HT1080 (cell line): ENCODE data around the gene MLXIPL. TPM values are rescaled to one million over a fixed set of nuclear protein-coding genes. Genes with fewer than 3 reads are reported as not detected.
"Not testable (repeated sequence)": the region's sequence is repeated elsewhere in the genome, so short reads cannot be mapped to it uniquely, and the experiment has no call there.

Source experiments
- DNase-seq: peaks from one replicate; pipeline ENCODE4 v3.0.0-alpha.2; 2015; ENCODE audit warnings: low read depth
- total RNA-seq: library from RNA; depleted of rRNA; stranded (reverse); fragments of >200 nt; shearing (Covaris generic); gene quantifications from 2 replicates; pipeline ENCODE4 v1.2.3, GENCODE V29; 2014

MLXIPL gene
- total RNA-seq, 1 experiment from 2014 or later, result not detected

GRCh38 chr7:73646785-73647724 lies 22.7 kb upstream of the MLXIPL start:
- no peak for DNase-seq

GRCh38 chr7:73645643-73646174 lies 21.4 kb upstream of the MLXIPL start:
- DNase-seq, result no peak

- no peak for DNase-seq
Measured at GRCh38 chr7:73644688-73645286, 20.5 kb upstream of the MLXIPL start.

DNA sequence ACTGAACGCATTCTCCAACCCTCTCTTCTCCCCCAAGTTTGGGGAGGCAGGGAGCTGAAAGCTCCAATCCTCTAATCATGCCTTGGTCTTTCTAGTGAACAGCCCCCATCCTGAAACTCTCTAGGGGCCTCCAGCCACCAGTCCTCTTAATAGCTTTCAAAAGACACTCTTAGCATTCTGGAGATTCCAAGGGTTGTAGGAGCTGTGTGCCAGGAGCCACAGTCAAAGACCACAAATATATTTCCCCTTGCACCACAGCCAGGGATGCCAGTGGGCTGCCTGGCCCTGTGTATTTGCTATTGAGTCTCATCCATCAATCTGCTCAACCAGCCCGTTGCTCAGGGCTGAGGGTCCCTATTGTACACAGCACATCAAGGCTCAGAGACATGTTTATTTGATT lies 18.5 kb upstream of the MLXIPL start:
- DNase-seq, result no peak

DNA sequence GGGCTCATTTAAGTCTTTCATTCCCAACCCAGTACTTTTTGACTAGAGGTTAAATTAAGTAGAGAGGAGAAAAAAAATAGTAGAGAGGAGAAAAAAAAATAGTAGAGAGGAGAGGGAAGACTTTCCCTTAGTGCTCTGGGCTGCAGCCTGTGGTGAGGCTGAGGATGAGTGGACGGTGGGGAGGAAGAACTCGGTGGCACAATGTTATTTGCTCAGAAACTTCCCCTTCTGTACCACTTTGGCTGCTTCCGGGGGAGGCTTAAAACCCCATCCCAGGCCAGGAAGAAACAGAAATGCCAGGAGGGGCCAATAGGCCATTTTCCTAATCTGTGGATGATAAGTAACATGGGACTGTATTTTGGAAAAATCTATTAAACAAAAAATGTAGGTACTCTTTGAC lies 14.6 kb upstream of the MLXIPL start:
- no peak for DNase-seq

DNA sequence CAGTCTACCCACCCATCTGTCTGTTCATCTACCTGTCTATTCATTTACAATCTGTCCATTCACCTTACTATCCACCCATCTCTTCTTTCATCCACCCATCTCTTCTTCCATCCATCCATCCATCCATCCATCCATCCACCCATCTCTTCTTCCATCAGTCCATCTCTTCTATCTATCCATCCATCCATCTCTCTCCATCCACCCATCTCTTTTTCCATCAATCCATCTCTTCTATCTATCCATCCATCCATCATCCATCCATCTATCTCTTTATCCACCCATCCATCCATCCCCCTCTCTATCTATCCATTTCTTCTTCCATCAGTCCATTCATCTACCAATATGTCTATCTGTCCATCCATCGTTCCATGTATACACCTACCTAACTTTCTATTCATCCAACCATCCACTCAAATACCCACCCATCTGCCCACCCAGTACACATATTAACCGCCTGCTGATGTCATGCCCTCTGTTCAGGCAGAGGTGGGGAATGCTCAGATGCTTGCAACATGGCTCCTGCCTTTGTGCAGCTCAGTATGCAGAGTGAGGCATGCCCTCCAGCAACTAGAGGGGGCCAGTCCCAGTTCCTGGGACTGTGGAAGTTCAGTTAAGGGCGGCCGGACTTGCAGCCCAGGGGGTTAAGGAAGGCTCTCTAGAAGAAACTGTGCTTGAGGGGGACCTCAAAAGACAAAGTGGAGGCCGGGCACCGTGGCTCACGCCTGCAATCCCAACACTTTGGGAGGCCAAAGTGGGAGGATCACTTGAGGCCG lies 11.3 kb upstream of the MLXIPL start:
- DNase-seq, result no peak

- DNase-seq, result no peak
Measured at GRCh38 chr7:73633844-73634243, 9.5 kb upstream of the MLXIPL start.

- DNase-seq, result no peak
Measured at GRCh38 chr7:73633323-73633722, 9.0 kb upstream of the MLXIPL start.

GRCh38 chr7:73631558-73631957 lies 7.2 kb upstream of the MLXIPL start:
- DNase-seq, result no peak

- no peak for DNase-seq
Measured at GRCh38 chr7:73628504-73628903, 4.2 kb upstream of the MLXIPL start.

GRCh38 chr7:73626814-73627213 lies 2.5 kb upstream of the MLXIPL start:
- no peak for DNase-seq

- DNase-seq, result no peak
Measured at GRCh38 chr7:73625276-73625675, 954 bp upstream of the MLXIPL start.

DNA sequence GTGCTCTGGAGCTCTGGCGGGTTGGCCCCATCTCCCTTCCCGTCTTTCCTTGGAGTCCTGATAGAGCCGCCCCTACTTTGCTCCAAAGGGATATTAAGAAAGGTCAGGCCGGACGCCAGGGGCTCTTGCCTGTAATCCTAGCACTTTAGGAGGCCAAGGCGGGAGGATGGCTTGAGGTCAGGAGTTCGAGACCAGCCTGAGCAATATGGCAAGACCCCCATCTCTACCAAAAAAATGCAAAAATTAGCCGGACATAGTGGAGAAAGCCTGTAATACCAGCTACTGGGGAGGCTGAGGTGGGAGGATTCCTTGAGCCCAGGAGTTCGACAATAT lies 313 bp upstream of the MLXIPL start:
- no peak for DNase-seq

DNA sequence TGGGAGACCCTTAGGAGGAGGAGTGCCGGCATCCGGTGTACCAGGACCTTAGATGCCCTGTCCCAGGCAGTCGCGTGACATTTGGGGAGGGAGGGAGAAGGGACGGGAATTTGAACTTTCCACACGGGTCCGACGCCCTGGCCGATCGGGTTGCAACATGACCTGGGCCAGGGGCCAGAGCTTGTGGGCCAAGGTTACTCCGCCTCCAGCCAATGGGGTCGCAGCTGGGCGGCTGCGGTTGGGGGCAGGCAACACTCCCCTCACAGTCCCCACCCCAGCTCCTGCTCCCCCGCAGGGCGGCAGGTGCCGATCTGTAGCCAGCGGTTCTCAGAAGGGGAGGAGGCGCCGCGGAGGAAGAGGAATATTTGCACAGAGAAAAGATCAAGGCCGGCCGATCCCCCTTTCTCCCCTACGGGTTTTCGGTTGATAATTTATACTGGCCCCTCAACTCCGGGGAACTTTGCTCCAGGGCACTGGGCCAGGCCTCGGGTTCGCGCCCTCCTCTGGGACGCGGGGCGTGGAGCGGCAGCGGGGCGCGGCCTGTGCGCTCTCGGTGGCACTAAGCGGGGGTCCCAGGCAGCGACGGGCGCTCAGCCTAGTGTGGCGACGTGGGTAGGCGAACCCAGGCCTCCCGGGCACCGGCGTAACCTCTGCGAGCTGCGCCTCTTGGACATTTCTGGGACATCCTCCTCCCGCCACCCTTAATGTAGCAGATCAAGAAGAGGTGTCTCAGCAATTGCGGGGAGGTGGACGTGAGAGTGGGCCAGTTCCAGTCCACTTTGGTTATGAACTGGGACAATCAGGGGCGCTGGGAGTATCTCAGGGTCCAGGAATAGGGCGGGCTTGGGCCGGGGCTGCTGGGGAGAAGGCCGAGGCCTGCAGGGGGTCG lies 1.2 kb downstream of the MLXIPL start:
- DNase-seq, result no peak

DNA sequence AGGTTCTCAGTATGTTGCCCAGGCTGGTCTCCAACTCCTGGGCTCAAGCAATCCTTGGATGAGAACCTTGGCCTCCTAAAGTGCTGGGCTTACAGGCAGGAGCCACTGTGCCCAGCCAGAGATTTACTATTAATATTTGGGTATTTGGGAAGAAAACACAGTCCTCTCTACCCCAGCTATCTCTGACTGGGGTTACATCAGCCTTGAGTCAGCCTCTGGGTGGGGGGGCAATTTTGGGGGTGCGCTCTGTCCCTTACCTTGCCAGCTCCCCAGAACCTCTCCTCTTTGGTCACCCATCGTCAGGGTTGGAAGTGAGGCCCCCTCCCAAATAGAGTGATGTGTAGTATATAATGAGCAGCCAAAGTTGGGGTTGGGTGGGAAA lies 1.8 kb downstream of the MLXIPL start:
- no peak for DNase-seq

- no peak for DNase-seq
Measured at GRCh38 chr7:73621168-73622063, 2.9 kb downstream of the MLXIPL start.

DNA sequence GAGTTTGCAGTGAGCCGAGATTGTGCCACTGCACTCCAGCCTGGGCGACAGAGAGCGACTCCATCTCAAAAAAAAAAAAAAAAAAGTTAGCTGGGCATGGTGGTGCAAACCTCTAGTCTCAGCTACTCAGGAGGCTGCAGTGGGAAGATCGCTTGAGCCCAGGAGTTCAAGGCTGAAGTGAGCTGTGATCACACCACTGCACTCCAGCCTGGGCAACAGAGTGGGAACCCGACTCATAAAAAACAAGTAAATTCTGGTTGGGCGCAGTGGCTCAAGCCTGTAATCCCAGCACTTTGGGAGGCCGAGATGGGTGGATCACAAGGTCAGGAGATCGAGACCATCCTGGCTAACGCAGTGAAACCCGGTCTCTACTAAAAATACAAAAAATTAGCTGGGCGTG lies 4.9 kb downstream of the MLXIPL start:
- DNase-seq, result not testable (repeated sequence)

DNA sequence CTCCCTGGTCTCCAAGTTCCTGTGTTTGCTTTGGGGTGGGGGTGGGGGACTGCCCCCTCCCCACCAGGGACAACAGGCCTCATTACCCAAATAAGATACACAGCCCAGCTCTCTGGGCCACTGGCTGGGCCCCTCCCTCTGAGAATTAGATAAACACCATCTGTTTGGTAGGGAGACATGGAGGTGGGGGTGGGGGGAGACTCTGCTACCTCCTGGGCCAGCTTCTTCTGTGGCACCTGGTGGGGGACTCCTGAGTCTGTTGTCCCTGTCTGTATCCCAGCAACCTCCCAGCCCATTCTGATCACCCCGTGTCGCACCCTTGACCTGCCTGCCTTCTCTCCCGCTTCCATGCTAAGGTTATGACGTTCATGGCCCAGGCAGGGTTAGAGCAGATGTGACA lies 5.8 kb downstream of the MLXIPL start:
- no peak for DNase-seq

DNA sequence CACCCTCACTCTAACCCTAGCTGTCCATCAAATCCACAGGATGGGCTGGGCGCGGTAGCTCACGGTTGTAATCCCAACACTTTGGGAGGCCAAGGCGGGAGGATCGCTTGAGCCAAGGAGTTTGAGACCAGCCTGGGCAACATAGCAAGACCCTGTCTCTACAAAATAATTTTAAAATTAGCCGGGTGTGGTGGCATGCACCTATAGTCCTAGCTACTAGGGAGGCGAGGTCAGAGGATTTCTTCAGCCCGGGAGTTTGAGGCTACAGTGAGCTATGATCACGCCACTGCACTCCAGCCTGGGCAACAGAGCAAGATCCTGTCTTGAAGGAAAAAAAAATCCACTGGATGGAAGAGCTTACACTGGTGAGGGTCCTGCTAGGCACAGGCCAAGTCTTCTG lies 6.8 kb downstream of the MLXIPL start:
- DNase-seq, result not testable (repeated sequence)

- no peak for DNase-seq
Measured at GRCh38 chr7:73615886-73616285, 8.4 kb downstream of the MLXIPL start.
